Left colon (tissue), 2 donors: ENCODE measurements around the gene GLS. TPM values are rescaled to one million over a fixed set of nuclear protein-coding genes. Genes with fewer than 3 reads are reported as not detected.
"Not testable (repeated sequence)": the region's sequence is repeated elsewhere in the genome, so short reads cannot be mapped to it uniquely, and the experiment has no call there.

Experiments used
- ATAC-seq: fragments of 200-7000 bp; cut with Tn5 transposase; one replicate; pipeline ENCODE4 v1.9.1; 2020; ENCODE audit warnings: mild to moderate bottlenecking, moderate library complexity
- DNase-seq, 2 donors: peaks; one replicate each; pipeline ENCODE4 v3.0.0-alpha.2; 2020
- intact Hi-C, 2 donors: fragments of 100-400 bp; cut with DNase I in 1 of 2; cut with micrococcal nuclease in 1 of 2; formaldehyde crosslinking; loops; one replicate each; pipeline versions ENCODE4 v1.11.2 to v1.14.0; 2022; cut with DNase I, micrococcal nuclease
- total RNA-seq, 2 donors: library from RNA; stranded (reverse); fragmentation: NEBNext Ultra II Directional; extraction: Animal tissue kit (Norgen Biotek cat#: 25700); gene quantifications; one replicate each; pipeline ENCODE4 v1.2.1, GENCODE V29; 2021
- donor health status: DM: no; HTN: no; CAD: no.
- donor health status: DM: yes; HTN: yes; CAD: no.

The GLS gene
- total RNA-seq, 2 donors from 2014 or later, result 51.3 to 63.3 TPM

DNA sequence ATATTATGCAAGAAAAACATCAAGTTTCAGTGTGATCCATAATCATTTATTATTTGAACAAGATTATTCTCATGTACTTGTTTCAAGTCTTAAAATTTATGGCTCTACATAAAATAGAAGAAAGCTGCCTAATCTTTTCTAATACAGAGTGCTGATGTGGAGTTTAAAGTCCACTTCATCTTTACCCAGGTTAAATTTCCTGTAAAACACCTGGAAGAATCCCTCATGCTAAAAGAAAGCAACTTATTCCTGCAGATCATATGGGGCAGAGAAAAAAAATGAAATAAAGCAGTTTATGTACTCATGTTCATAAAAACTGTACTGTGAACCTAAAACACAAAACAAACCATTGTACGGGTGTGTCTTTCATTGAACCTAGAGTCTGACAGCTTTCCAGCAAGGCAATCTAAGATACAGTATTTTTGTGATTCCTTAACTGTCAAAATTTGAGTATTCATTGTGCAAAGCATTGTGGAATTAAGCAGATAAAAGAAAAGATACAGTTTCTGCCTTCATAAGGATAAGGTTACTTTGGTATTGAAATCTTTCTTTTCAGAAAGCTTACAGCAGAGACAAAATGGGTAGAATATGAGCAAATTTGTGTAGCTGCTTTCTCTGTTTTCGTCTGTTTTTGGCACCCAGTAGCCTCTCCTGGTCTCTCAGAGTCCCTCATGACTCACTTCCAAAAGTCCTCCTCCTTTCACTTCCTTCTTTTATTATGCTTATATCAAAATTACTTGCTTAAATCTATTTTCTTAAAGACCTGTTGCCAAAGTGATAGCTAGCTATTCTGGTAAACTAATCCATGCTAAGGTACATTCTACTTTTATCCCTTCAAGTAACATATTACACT, 26.9 kb upstream of the GLS start:
- peak; percentile 85 for ATAC-seq
- intact Hi-C loops, result no loop called here
- DNase-seq, result no peak

DNA sequence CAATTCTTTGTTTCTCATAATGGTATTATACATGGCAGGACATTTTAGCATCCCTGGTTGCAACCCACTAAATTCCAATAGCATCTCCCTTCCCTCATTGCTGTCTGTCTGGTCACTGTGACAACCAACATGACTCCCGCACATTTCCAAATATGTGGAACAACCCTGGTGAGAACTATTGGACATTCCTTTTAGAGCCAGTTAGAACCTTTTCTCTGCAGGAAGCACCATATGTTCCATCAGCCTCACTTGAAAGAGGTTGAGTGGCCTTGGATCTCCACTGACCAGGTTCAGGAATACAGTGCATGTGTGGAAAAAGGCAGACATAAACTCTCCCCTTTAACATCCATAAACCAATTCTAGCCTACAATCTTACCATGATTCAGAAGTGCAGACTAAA, 25.9 kb upstream of the GLS start:
- ATAC-seq (no peak), DNase-seq (no peak)
- intact Hi-C loops, result no loop called here

DNA sequence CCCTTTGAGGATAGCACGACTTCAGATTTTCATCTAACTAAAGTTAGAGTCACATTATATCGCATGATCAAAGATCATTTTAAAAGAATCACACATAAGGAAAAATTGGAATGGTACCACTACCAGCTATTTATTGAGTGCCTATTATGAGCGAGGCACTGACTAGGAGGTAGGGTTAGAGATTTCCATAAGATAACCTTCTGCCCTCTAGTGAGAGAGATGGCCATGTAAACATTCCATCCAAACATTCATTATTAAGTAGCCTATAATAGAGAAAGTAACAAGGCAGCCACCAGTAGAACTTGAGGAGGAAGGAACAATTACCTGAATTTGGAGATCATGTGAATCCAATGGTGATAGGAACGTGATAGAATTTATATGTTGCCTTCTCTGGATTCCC, 25.4 kb upstream of the GLS start:
- intact Hi-C loops, result no loop called here
- no peak for ATAC-seq
- no peak for DNase-seq

DNA sequence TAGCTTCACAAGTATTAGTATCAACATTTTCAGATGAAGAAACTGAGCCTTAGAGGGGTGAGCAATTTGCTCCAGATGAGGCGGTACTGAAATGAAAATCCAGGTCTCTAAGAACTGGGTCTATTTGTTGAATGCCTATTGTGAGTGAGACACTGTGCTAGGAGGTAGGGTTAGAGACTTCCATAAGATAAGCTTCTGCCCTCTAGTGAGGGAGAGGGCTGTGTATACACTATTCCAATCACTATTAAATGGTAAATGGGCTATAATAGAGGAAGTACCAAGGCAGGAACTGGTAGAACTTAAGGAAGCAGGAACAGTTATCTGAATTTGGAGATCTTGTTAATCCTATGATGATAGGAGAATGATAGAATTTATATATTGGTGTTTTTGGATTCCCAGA, 23.6 kb upstream of the GLS start:
- DNase-seq (no peak), ATAC-seq (no peak)
- intact Hi-C loops, result no loop called here

DNA sequence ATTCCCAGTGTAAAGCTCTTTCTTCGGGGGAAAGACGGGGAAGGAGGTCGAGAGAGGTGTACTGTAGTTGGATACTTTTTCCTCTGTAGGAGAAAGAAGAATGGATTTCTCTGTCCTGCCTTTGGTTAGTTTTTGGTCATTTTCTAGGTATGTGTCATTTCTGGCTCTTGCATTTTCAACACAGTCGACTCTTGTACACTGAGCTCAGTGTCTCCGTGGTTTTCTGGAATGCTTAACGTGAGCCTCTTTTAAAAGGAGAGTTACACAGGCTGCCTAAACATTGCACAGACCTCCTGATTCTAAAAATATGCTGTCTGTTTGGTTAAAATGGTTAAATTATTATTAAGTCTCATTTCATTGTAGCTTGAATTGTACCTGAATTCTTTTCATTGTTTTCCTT, 21.8 kb upstream of the GLS start:
- no peak for DNase-seq
- no peak for ATAC-seq
- intact Hi-C loops, result no loop called here

DNA sequence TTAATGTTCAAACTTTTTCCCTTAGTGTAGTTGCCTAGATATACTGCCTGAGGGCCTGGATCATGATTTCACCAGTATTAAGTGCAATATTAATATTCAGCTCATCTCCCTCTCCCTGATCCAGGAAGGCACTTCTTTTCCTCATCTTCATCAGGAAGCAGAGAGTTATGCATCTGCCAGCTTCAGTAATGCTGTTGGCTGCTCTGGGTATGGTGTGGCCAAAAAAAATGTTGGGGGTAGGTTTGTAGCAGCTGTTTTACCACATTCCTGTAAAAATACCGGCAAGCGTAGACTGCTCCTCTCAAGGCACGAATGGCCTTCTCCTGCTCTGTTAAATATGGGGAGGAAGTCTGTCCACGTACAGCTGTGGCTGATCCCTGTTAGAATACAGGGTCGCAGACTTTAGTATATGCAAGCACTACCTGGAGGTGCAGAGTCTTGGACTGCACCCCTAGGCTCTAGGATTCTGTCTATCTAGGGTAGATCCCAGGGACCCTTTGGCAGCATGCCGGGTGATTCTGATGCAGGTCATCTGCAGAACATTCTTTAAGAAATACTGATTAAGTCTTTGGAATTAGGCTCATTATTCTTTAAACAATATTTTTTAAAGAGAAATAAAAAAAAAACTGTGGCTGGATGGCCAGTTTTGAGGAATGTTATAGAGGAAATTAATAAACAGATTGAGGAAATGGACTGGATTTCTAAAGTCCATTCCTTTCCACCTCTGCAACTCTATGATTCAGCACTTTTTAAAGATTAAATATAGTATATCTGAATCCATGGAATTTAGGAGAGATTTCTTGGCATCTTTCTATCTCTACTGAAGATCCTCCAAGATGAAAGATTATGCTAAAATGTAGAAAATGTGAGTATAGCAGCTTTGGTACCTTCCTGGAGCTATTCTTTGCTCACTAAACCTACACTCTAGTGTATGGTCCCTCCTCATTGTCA, 21.0 kb upstream of the GLS start:
- DNase-seq (no peak), ATAC-seq (no peak)
- intact Hi-C loops, result no loop called here

DNA sequence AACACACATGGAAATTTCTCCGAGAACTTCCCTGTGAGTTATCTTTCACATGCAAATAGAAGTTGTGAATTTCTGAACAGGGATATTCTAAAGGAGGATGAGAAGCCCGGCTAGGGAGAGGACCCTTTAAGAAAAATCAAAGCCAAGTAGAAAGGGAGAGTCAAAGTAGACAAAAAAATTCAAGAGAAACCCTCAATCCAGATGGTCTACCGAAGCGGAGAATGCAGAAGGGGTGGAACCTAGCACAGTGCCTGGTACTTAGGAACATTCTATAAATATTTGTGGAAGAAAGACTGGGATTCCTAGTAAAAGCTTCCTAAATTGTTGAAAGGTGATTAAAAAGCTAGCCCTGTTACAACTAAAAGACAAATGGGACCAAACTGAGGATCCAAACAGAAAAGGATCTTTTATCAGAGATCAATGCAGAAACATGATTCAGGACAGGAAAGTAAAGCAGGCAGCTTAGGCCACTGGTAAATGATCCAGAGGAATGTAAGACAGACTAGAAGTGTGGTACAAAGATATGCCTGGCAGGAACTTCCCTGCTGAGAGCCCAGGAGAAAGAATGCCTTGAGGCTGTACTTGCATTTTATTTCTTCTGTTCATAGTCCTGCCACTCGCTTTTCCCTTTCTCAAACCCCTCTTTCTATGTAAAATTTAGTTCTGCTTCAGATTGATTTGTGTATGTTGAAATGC, 19.5 kb upstream of the GLS start:
- ATAC-seq, result no peak
- no peak for DNase-seq
- intact Hi-C loops, result no loop called here

DNA sequence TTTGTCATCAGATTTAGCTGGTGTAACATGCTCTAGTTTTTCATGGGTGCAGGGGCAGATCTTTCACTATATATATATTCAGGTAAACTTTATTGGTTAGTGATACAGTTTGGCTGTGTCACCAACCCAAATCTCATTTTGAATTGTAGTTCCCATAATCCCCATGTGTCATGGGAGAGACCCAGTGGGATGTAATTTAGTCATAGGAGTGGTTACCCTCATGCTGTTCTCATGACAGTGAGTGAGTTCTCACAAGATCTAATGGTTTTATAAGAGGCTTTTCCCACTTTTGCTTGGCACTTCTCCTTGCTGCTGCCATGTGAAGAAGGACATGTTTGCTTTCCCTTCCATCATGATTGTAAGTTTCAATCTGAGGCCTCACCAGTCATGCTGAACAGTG, 18.5 kb upstream of the GLS start:
- ATAC-seq, DNase-seq, intact Hi-C loops: not testable (repeated sequence)

DNA sequence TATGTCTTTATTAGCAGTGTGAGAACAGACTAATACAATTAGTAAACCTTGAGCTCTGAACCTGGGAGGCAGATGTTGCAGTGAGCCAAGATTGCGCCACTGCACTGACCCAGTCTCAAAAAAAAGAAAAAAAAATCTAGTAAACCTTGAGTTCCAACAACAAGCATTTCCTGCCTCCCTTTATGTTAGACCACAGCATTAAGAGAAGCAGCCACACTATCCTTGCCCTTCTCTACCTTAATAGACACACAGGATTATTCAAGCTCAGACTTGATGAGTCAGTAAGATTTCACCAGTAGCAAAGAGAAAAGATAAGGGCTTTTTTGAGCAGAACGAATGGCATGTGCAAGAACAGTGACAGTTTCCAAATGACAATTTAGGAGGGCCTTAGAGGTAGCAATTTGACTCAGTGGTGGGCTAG, 18.0 kb upstream of the GLS start:
- no peak for DNase-seq
- intact Hi-C loops, result no loop called here
- no peak for ATAC-seq

DNA sequence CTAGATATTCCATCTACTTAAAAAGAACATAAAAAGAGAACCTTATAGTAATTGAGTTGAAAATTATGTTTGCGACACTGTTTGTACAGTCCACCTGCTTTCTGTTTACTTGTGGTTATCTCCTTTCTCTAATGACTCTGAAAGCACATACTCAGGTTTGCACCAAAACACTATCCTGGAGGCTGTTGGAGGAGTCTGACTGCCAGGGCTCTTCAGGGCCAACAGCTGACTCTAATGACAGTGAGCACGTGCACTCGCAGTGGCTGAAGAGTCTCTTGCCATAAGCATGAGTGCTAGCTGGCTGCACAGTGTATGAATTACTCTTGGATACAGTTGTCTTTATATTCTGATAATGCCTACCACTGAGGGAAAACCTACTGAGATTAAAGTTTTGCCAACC, 16.7 kb upstream of the GLS start:
- DNase-seq (peak in 1 of 2 donors; percentile 23), ATAC-seq (peak; percentile 88)
- intact Hi-C loops, result no loop called here

DNA sequence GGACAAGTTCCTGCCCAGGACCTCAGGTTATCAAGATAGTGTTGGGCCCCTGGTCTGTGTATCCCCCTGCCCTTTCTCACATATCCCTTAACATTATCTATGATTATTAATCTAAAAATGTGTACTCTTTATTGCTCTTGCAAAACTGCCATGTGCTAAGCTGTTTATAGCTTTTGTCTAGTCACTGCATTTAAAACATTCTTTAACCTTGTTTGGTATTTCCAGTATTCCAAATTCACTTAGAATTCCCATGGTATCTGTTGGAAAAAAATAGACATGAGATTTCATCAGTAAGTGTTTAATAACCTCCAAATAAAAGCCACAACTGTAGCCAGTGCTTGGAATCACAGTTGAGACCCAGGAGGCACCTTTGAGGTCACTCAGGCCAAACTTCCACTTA, 16.2 kb upstream of the GLS start:
- ATAC-seq (no peak), DNase-seq (no peak)
- intact Hi-C loops, result no loop called here

DNA sequence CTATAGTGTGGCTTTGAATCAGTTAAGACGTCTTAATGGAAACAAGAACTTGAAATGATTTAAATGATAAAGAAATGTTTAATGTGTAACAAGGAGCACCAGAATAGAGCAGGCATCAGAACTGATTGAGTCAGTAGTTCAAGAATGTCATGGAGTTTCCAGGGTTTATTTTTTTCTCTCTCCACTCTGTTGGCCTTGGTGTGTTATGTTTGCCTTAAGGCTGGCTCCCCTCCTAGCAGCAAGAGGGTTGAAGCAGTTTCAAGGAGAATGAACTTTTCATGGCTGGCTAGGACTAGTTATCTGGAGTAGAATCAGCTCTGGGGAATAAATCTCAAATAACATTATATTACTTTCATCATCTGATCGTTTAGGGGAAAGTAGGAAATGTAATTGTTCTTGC, 13.4 kb upstream of the GLS start:
- intact Hi-C loops, result no loop called here
- ATAC-seq, result no peak
- no peak for DNase-seq

DNA sequence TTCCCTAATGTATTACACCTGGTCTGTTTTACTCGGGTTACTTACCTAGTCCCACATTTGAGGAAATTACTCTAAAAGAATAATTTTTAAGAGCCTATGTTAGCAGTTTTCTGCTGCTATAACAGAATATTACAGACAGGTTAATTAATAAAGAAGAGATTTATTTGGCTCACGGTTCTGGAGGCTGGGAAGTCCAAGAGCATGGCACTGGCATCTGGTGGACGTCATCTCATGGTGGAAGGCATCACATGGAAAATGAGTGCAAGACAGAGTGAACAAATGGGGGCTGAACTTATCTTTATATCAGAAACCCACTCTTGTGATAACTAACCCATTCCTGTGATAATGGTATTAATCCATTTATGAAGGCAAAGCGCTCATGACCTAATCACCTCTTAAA, 12.8 kb upstream of the GLS start:
- no peak for DNase-seq
- ATAC-seq, result no peak
- intact Hi-C loops, result no loop called here

DNA sequence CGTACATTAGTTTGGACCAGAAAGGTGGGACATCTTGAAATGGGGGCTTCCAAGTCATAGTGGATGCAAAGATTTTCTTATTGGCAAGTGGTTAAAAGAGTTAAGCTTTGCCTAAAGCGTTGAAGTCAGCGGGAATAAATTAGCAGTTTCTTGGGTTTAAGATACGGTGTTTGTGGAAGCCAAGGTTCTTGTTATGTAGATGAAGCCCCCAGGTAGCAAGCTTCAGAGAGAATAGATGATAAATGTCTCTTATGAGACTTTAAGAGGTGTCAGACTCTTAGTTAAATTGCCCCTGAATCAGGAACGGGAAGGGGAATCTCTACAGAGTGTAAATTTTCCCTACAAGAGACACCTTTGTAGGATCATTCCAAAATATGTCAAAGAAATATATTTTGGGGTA, 10.9 kb upstream of the GLS start:
- intact Hi-C loops, result no loop called here
- ATAC-seq (no peak), DNase-seq (no peak)

DNA sequence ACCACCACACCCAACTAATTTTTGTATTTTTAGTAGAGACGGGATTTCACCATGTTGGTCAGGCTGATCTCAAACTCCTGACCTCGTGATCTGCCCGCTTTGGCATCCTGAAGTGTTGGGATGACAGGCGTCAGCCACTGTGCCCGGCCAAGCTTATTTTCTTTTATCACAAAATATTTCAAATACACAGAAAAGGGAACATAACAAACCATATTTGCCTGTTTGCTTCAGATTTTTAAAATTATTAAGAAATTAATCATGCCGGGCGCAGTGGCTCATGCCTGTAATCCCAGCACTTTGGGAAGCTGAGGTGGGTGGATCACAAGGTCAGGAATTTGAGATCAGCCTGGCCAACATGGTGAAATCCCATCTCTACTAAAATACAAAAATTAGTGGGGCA, 7.2 kb upstream of the GLS start:
- ATAC-seq, DNase-seq, intact Hi-C loops: not testable (repeated sequence)

DNA sequence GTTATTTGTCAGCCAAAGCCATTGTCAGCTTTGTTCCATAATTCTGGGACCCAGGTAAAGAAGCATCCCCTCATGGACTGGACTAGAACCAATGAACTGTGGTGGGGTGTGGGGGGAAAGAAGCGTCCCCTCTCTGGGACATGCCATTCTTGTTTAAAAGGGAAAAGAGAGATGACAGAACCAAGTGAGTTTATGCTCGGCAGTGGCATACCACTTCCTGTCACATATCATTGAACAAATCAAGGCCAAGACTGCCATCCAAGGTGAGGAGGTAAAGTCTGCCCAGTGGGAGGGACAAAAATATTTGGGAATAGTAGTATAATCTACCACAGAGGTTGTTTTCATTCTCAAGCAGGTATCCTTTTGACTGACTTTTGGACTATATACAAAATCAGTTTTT, 4.7 kb upstream of the GLS start:
- ATAC-seq, result no peak
- no peak for DNase-seq
- intact Hi-C loops, result no loop called here

DNA sequence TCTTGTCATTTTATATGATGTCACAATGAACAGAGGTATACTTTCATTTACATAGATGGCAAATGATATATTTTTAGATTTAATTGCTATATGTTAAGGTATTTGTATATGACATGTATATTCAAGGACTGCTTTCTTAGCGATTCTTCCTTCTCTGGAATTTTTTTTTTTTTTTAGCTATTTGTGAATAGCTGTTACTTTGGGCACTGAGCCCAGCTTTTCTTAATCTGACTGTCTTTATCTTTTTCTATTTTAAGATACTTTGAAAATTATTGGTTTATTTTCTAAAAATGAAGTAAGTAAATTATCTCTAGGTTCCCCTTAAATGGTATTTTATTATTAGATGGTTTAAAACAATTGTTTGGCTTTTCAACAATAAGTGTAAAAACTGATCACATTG, 4.0 kb upstream of the GLS start:
- DNase-seq, result no peak
- ATAC-seq, result no peak
- intact Hi-C loops, result no loop called here

DNA sequence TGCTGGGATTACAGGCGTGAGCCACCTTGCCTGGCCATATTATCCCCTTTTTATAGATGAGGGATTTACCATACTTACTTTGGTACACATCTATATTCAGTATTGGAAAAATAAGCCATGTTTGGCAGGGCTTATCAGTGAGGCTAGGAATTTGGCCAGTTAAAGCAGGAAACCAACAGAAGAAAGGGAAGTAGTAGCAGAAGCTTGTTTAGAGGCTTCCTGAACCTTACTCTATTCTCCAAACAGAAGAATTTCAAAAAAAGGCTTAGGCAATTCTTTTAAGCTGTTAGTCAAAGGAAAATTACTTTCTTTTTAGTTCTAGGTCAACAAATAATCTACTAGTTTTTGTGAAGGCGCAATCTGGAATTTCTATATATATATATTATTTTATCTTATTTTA, 3.2 kb upstream of the GLS start:
- intact Hi-C loops, result no loop called here
- ATAC-seq (no peak), DNase-seq (no peak)
